Psoas muscle (tissue), 8 donors: ENCODE measurements around the gene RBM23. TPM values are rescaled to one million over a fixed set of nuclear protein-coding genes. Genes with fewer than 3 reads are reported as not detected.
A peak's percentile ranks its signal among the peaks of the same experiment; 100 is the strongest.
"Not testable (repeated sequence)": the region's sequence is repeated elsewhere in the genome, so short reads cannot be mapped to it uniquely, and the experiment has no call there.

Experiments
- ATAC-seq, 4 donors: fragments of 200-7000 bp; cut with Tn5 transposase; one replicate each; pipeline ENCODE4 v1.9.1; 2020; ENCODE audit warnings: moderate library complexity in 3 of 4, mild to moderate bottlenecking in 2 of 4
- DNase-seq, 2 donors: peaks; one replicate each; pipeline ENCODE4 v3.0.0-alpha.2; 2020
- H3K27ac ChIP-seq: fragments of 200-600 bp; one replicate; pipeline ENCODE4 v1.8.0; 2022
- H3K27me3 ChIP-seq, 3 donors: fragments of 200-600 bp in 1 of 3; one replicate each; pipeline versions ENCODE4 v1.6.1 to v1.8.0; 2013 to 2022; ENCODE audit warnings: low read length in 2 of 3, mild to moderate bottlenecking in 2 of 3, moderate library complexity in 1 of 3; ENCODE audit not compliant: insufficient read depth in 3 of 3
- H3K36me3 ChIP-seq, 2 donors: fragments of 200-600 bp in 1 of 2; one replicate each; pipeline versions ENCODE4 v1.6.1 to v1.8.0; 2013 to 2022; ENCODE audit warnings: low read depth in 1 of 2, mild to moderate bottlenecking in 1 of 2, moderate library complexity in 1 of 2; ENCODE audit not compliant: insufficient read depth in 1 of 2
- H3K4me1 ChIP-seq: fragments of 200-600 bp; one replicate; pipeline ENCODE4 v1.8.0; 2022
- H3K4me3 ChIP-seq: fragments of 200-600 bp; one replicate; pipeline ENCODE4 v1.8.0; 2022; ENCODE audit warnings: mild to moderate bottlenecking
- H3K9me3 ChIP-seq: fragments of 200-600 bp; one replicate; pipeline ENCODE4 v1.8.0; 2022
- CTCF ChIP-seq: fragments of 200-600 bp; IDR thresholded peaks from one replicate; pipeline ENCODE4 v1.8.0; 2022; ENCODE audit warnings: antibody characterized with exemption
- WGBS, 3 donors: extraction: QIAGEN DNeasy Blood & Tissue Kit; methylation state at CpG; one replicate each; pipeline versions ENCODE4 v1.1.6 to v1.1.7; 2013; 5-methylcytosine and 5-hydroxymethylcytosine counted together
- intact Hi-C, 2 donors: fragments of 100-400 bp; cut with DNase I; formaldehyde crosslinking; loops; one replicate each; pipeline versions ENCODE4 v1.11.0 to v1.14.2; 2022
- polyA plus RNA-seq, 3 donors: library from polyadenylated mRNA; stranded (reverse); fragments of 200-250 nt; gene quantifications; one replicate each; pipeline ENCODE4 v1.2.3, GENCODE V29; 2013
- total RNA-seq, 4 donors: library from RNA; stranded (reverse); fragmentation: NEBNext Ultra II Directional in 2 of 4; extraction: Animal tissue kit (Norgen Biotek cat#: 25700) in 2 of 4; gene quantifications; one replicate each; pipeline versions ENCODE4 v1.2.1 to v1.2.4, GENCODE V29; 2021 to 2023
- donor health status: healthy with polysubstance abuse.
- donor health status: DM: no; HTN: no; CAD: no; lungs with moderate emphysema.
- donor health status: Bipolar disorder and iron deficiency.
- donor health status: healthy.
- donor health status: DM: yes; HTN: yes; CAD: no.
- donor health status: DM: no; HTN: no; CAD: no.
- donor health status: DM: no; HTN: no; CAD: no.
- donor health status: DM: yes; HTN: yes; CAD: no.

Gene RBM23
- total and polyA plus RNA-seq, 7 donors, result 18.4 to 42.1 (median 26.7) TPM

GRCh38 chr14:22922294-22922693, 3.3 kb upstream of the RBM23 start:
- no peak for ATAC-seq
- no peak for TF ChIP-seq CTCF
- intact Hi-C loops, result no loop called here
- 74 to 88% (median 75%) methylated on average over 2 of the region's 2 CpGs for WGBS, 3 donors
- no peak overlapping the region for H3K4me3 ChIP-seq
- DNase-seq, result no peak
- no peak overlapping the region for H3K27ac ChIP-seq
- H3K9me3 ChIP-seq, result no peaks in the 10 kb centered on the region
- peaks cover 6% of the 10 kb centered on the region for H3K4me1 ChIP-seq
- peaks cover 9 to 73% of the 10 kb centered on the region in 2 donors for H3K36me3 ChIP-seq
- no peaks in the 10 kb centered on the region for H3K27me3 ChIP-seq

- TF ChIP-seq CTCF, result no peak
- ATAC-seq (no peak), DNase-seq (no peak)
- Histone ChIP-seq H3K27ac (no peak overlapping the region), H3K4me1 (peaks cover 13% of the 10 kb centered on the region), H3K36me3 (peaks cover 9 to 59% of the 10 kb centered on the region in 2 donors), H3K4me3 (no peak overlapping the region), H3K9me3 (no peaks in the 10 kb centered on the region), H3K27me3 (no peaks in the 10 kb centered on the region)
- intact Hi-C loops, result no loop called here
- 88 to 94% (median 92%) methylated on average over 6 of the region's 6 CpGs for WGBS, 3 donors
Measured at GRCh38 chr14:22920697-22921096, 1.7 kb upstream of the RBM23 start.

- H3K4me3 ChIP-seq, result peak overlapping the region; percentile 98
- H3K4me1 ChIP-seq, result peaks cover 15% of the 10 kb centered on the region
- peak overlapping the region; percentile 98 for H3K27ac ChIP-seq
- H3K9me3 ChIP-seq, result no peaks in the 10 kb centered on the region
- intact Hi-C loops, result loop anchor here in 1 of 2 donors (5.0 kb wide), 2 partner anchors 47 to 1518 kb away; partner anchors contain the start of gene LRP10
- peaks cover 9 to 49% of the 10 kb centered on the region in 2 donors for H3K36me3 ChIP-seq
- no peak for TF ChIP-seq CTCF
- whole genome bisulfite sequencing, 3 donors, result 8 to 10% (median 8%) methylated on average over 10 of the region's 10 CpGs
- DNase-seq (no peak), ATAC-seq (peak in 1 of 4 donors; percentile 14)
- H3K27me3 ChIP-seq, result no peaks in the 10 kb centered on the region
Measured at GRCh38 chr14:22919601-22919921, 612 bp upstream of the RBM23 start.

- ATAC-seq, result no peak
- Histone ChIP-seq H3K9me3 (no peaks in the 10 kb centered on the region), H3K36me3 (peaks cover 0 to 31% of the 10 kb centered on the region in 2 donors), H3K27ac (no peak overlapping the region), H3K27me3 (no peaks in the 10 kb centered on the region), H3K4me3 (no peak overlapping the region), H3K4me1 (peaks cover 29% of the 10 kb centered on the region)
- peak in 1 of 2 donors; percentile 38 for DNase-seq
- 76 to 84% (median 80%) methylated on average over 8 of the region's 8 CpGs for WGBS, 3 donors
- TF ChIP-seq CTCF, result no peak
- intact Hi-C loops, result loop anchor here in 1 of 2 donors (5.0 kb wide), 2 partner anchors 44 to 1521 kb away; partner anchors contain the start of gene LRP10
Measured at GRCh38 chr14:22915886-22916521, 2.9 kb downstream of the RBM23 start.

DNA sequence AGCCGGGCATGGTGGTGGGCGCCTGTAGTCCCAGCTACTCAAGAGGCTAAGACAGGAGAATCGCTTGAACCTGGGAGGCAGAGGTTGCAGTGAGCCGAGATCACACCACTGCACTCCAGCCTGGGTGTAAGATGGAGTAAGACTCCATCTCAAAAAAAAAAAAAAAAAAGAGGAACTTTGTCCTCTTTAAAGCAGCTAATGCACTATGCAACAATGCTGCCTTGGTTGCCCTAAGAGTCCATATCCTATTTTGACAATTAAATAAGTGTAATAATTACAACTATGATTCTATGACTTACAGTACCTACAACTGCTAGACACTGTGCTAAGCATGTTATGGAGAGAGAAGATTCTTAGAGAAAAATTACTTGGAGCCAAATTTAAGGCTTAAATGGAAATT, 4.1 kb downstream of the RBM23 start:
- H3K4me3 ChIP-seq, H3K9me3 ChIP-seq, H3K27ac ChIP-seq, H3K27me3 ChIP-seq, ATAC-seq, DNase-seq: not testable (repeated sequence)
- H3K4me1 ChIP-seq, result peaks cover 31% of the 10 kb centered on the region
- intact Hi-C loops, result loop anchor here in 1 of 2 donors (5.0 kb wide), 2 partner anchors 43 to 1522 kb away; partner anchors contain the start of gene LRP10
- peaks cover 0 to 30% of the 10 kb centered on the region in 2 donors for H3K36me3 ChIP-seq
- WGBS, 3 donors, result 92 to 96% (median 94%) methylated on average over 4 of the region's 4 CpGs
